Measurements from ENCODE around the gene RBM20.
"Not testable (repeated sequence)": the region's sequence is repeated elsewhere in the genome, so short reads cannot be mapped to it uniquely, and the experiment has no call there.

RBM20 gene

DNA sequence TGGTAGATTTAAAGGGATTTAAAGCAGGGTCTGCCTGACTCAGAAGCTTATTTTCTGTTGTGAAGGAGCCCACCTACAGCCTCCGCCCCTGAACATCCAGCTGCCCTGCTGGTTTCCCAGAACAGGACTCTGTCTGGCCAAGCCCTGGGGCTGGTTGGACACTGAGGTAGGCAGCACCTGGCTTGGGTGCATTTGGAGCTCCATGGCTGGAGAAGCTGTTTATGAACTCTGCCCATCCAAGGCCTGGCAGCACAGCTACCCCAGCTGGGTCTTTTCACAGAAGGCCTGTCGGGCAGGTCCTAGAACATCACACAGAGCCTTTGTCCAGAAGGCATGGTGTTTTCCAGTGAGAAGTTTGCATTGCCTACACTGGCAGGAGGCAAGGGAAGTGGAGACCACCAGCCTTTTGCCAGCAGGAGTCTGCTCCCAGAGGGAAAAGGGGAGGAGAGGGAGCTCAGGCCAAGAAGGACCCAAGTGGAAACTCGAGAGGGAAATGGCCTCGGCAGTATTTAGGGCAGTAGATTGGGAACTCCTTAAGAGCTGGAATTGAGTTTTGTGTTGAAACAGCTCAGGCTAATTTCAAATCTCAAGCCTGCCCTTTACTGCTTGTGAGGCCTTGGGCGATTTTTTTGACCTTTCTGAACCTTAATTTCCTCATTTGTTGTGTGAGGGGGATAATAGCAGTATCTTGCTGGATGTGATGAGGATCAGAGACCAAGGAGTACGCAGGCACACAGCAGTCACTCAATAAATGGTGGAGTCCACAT lies 215.3 kb downstream of the RBM20 start:
- FAIRE-seq, result no peak

DNA sequence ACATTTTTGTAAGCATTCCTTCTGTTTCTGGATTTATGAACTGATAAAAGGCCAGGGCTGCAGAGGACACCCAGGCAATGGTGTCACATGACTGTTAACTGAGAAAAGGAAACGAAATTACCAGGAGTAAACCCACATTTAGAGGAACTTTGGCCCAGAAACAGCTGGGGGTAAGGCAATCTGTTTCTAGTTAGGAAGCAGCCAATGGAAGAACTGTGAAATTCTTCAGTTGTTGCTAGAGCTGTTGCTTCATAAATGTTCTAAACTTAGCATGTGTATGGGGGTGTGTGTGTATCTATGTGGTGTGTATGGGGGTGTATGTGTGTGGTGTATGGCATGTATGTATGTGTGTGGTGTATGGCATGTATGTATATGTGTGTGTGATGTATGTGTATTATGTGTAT lies 215.8 kb downstream of the RBM20 start:
- FAIRE-seq, result no peak

DNA sequence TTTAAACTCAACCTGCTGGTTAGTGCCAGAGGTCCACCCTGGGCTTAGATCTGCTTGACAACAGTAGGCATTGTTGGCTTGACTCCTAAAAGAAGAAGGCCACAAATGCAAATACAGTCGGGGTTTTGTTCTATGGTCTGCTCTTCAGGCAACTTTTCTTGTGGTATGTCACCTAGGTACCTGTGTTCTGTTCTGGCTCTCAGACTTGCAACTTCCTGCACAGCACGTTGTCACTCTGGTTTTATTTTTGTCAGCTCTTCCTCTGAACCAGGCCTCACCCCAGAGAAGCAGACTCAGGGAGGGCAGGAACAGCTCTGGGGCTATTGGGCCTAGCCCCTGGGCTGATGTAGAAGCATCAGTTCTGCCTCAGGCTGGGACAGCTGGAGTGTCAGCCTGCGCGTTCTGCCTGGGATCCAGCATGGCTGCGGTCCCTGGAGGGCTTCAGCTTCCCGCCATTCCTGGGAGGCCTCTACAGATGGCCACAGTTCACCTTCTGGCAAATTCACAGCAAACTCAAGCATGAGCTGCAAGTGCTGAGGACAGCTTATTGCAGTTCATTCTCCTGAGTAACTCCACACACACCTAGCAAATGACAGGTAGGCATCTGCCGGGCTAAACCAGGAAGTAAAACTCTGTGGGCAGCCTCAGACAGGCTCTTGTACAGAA lies 216.6 kb downstream of the RBM20 start:
- FAIRE-seq, result no peak

DNA sequence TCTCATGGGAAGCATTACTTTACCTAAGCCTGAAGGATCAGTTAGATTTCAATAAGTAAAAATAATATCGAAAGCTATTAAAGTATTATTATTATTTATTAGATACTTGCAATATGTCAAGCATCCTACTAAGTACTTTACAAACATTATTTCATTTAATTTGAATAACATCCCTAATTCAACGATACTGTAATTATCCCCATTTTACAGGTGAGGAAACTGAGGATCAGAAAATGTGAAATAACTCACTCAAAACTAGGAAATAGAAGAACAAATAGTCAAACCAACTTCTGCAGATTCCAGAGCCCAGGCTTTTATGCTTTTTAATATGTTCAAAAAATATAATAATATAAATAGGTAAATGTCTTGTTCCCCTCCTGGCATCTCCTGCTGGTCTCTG lies 217.3 kb downstream of the RBM20 start:
- no peak for FAIRE-seq

DNA sequence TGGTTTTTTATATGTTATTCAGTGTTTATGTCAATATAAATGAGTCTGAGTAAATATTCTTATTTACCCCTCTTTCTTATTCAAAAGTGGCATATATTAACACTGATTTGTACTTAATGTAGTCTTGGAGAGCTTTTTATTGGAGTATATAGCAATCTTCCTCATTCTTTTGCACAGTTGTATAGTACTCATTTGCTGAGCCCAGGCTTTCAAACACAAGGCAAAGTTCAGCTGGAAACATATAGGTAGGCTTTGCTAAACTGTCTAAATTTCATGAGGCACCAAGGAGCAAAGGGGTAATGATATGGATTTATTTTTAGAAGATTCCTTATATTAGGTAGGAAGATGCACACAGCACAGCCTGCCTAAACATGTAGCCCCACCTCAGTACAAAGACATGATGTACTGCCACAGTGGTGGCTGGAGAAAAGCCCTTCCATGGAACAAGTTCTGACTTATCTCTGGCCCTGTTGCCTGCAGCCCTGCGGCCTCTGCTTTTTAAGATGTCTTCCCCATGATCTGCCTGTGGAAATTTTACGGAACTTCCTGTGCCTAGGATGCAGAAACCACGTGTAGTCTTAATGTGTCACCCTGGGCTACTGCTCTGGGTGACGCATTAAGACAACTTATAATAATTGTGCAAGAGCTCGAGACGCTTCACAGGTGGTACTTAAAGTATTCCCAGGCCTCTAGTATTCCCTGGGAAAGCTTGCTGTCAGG lies 218.0 kb downstream of the RBM20 start:
- no peak for FAIRE-seq

DNA sequence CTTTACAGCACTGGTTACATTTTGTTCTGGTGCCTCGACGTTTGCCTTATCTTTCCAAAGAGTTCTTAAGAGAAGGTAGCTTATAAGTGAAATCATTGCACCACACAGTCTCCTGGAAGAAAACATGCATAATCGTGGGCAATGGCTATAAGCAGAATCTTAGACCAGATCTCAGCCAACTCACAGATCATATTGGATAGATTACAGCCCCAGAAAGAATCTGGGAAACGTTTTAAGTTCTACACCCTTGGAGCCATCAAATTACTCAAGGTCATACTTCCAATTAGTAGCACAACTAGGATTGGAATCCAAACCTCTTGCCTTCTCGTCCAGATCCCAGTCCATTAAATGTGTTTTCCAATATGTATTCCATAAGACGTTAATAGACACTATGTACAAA lies 218.8 kb downstream of the RBM20 start:
- no peak for FAIRE-seq

DNA sequence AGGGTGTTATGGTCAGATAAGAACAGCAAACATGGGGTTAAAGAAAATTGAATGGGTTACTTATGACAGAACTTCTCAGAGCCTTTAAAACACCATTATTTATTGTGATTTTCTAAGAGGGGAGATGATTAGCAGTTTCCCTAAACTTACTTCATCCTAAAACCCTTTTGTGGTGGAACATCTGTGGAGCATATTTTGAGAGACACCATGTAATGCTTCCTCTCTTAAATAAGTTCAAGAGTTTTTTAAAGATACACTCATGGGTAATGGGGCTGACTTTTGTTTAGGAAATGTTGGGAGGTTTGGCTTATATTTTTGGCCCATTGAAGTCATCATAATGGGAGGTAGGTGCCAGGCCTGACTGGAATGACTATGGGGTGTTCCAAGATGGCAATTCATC lies 219.2 kb downstream of the RBM20 start:
- FAIRE-seq, result no peak

DNA sequence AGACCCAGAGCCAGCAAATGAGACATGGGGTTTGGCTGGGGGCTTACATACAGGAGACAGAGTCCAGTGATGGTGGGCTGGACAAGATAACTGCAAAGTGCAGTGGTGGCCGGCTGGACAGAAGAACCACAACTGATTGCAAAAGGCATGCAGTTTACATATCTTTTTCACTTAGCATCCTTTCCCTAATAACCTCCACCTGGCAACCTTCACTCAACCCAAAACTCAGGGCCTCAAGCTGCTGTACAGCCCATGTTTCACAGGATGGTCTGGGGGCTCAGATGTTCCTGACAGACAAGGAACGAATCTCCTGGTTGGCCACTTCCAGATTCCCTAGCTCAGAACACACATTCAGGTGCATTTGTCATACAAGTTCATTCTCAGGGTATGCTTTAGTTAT lies 219.8 kb downstream of the RBM20 start:
- no peak for FAIRE-seq

DNA sequence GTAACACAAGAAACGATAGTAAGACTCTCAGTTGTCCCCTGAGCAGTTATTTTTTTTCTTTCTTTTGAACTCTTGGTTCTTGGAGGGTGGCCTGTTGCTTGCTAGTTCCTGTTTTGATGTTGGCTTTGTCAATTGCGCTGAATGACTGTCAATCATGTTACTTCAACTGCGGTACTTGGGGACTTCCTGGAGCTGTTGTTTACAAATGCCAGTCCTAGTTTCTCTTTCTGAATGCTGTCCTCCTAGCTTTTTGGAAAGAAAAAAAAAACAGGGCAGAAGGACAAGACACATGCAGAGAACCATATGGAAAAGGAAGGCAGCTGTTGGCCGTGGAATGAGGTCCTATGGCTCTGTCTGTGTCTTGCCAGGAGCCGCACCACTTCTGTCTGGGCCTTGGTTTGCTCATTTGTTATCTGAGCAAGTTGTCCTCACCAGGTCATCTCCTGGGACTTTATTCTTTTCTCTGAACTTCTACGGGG lies 220.6 kb downstream of the RBM20 start:
- no peak for FAIRE-seq

DNA sequence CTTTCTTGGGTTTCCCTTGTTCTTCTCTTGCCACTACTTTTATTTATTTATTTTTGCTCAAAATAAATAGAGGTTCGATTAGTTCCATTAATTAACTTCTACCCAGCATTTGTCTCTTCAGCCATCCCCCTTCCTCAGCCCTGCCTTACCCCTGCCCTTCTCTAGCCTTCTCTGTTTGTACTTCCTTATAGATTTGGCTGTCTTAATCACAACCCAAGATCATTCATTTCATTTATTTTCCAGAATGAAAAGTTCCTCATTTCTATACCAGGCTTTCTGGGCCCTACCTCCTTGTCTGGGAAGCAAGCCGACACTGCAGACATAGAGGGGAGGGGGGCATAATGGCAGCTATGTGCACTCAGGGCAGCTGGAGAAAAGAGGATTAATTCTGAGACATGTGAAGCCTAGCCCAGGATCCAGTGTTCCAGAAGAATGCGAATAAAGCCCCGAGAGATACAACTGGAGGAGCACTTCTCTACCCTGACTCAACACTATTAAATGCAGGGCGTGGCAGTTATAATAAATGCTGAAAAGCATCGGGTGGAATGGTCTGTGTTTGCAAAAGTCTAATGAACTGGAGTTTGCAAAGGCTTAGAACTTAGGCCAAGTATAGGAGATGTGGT lies 221.2 kb downstream of the RBM20 start:
- FAIRE-seq, result no peak

DNA sequence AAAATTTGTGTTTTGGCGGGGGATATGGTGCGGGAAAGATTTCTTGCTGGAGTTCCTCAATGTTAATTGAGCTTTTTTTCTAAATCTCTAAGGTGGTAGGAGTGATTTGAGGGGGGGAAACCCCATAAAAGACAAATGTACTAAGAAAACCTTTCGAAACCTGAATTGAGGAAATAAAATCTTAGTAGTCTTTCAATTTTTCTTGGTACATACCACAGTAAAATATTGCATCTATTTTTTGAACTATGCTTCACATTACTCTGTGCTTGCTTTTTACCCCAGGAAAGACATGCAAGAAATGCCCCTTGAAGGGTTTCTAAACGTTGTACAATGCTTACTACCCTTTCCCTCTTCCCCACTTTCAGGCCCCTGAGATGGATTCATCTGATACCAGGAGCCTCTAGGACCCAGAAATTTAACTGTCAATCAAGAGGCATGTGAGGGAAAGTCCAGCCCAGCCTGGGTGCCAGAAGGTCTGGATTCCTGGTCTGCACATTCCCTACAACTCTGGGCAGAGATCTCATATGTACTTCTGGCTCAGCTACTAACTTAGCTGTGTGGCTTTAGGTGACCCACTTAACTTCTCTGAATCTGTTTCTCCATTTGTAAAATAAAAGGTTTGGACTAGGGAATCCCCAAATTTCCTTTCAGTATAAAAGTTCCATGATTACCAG lies 221.8 kb downstream of the RBM20 start:
- no peak for FAIRE-seq

DNA sequence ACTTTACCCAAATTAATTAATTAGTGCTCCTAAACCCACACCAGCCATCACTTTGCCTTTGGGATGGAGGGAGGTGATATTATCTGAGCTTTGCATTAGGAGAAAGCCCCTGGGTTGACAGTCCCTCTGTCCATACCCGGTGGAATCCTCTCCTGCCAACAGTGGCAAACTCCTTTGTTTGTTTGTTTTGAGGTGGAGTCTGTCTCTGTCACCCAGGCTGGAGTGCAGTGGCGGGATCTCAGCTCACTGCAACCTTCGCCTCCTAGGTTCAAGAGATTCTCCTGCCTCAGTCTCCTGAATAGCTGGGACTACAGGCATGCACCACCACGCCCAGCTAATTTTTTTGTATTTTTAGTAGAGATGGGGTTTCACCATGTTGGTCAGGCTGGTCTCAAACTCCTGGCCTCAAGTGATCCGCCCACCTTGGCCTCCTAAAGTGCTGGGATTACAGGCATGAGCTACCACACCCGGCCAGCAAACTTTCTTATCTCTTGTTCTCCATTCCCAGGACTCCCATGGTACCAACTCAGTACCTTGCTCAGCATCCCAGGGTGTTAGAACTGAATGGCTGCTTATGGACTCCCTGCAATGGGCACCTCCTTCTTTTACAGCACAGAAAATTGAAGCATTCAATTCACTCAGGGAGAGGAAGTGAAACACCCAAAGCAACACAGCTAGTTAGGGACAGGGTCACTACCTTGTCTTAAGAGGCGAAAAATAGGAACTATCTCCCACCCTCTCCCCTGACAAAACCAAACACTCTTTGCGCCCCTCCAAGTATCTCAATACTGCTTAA lies 223.1 kb downstream of the RBM20 start:
- not testable (repeated sequence) for FAIRE-seq

DNA sequence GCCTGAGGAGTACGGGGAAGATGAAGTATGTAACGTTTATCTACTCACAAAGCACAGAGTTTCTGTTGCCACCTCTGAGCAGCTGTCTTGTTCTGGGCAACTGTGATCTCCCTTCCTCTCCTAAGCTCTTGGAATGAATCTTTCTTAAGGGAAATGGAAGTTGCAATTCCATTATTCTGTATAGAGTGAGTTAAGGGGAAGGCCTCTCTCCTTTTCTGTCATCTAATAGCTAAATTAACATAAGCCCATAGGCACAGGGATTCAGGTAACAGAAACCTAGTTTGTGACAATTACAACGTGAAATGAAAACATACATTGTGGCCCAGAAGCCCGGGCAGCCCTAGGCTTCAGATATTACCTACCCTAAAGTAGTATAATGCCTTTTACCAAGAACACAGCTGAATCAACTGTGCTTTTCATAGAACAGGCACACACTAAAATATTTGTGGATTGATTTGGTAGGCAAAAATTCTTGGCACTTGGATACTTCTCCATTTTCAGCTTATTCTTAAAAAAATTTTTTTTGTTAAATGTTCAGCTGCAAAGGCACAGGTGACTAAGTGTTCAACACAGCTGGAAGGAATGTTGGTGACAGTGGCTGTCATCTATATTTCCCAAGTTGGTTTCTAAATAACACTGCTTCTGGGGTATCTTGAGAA lies 223.8 kb downstream of the RBM20 start:
- FAIRE-seq, result no peak

DNA sequence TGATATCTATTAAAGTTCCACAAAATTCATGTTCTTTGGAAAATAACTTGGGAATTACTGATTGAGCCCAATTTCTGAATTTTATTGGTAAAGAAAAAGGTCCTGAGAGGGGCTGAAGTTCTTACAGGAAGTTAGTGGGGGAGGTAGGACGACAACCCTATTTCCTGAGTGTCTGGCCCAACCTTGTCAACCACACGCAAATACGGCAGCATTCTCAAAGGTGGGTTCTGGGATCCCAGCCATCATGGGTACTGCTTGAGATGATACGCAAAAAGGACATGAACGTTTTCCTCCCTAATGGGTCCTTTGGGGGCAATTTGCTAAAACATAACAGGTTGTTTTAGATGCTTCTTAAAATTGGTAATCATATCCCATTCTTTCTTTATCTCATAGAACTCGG lies 224.8 kb downstream of the RBM20 start:
- no peak for FAIRE-seq

DNA sequence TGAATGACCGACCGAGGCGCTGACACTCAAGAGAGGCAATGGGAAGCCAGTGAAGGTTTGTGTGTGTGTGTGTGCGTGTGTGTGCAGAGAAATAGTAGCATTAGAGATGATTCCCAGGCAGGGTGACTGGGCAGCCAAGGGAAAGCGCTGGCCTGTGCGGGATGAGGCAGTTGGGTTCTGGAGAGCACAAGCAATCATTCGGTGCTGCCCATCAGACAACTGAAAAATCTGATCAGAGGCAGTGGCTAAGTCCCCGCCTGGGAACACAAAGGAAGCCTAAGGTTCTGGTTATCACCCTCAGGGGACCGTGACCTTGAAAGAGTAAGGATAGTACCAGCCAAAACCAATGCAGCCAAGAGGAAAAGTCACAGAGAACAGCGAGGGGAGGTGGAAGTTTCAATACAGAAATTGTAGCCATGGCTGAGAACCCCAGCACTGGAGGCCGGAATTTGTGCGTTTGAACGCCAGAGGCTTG lies 226.7 kb downstream of the RBM20 start:
- no peak for FAIRE-seq

DNA sequence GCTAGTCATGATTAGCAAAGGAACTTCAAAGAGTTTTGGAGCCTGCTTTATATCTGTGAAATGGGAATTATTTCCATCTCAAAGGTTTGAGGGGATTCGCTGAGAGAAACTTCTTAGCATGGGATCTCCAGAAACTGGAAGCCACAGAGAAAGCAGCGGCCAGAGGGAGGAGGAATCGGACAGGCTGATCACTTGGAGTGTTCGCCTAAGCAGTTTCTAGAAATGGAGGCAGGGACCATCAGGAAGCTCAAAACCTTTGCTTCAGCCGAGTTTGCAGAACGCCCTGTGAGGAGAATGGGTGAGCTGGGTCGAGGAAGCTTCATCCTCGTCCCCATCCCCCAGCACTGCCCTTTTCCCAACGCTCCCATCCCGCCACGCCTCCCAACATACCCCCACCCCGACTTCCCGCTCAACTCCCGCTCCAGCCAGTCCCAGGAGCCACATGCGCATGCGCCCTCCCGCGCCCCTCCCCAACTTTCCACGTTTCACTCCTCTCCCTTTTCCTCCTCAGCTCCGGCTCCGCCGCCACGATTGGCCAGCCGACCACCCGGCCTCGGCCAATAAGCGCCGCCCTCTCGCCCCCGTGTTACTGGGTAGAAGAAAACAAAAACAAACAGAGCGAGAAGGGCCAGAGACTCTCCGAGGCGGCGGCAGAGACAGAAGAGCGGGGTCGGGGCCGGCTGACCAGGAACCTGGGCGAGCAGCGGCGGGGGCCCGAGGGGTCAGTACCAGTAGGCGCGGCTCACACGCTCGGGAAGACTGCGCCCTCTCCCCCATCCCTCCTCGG lies 227.4 kb downstream of the RBM20 start, which contains the start of gene PDCD4:
TSS of gene PDCD4 (plus strand) at position 631 of the 787 bp plus-strand sequence. CDS start 4,100 bp downstream, outside the sequence.
- FAIRE-seq, result peak; percentile 94

DNA sequence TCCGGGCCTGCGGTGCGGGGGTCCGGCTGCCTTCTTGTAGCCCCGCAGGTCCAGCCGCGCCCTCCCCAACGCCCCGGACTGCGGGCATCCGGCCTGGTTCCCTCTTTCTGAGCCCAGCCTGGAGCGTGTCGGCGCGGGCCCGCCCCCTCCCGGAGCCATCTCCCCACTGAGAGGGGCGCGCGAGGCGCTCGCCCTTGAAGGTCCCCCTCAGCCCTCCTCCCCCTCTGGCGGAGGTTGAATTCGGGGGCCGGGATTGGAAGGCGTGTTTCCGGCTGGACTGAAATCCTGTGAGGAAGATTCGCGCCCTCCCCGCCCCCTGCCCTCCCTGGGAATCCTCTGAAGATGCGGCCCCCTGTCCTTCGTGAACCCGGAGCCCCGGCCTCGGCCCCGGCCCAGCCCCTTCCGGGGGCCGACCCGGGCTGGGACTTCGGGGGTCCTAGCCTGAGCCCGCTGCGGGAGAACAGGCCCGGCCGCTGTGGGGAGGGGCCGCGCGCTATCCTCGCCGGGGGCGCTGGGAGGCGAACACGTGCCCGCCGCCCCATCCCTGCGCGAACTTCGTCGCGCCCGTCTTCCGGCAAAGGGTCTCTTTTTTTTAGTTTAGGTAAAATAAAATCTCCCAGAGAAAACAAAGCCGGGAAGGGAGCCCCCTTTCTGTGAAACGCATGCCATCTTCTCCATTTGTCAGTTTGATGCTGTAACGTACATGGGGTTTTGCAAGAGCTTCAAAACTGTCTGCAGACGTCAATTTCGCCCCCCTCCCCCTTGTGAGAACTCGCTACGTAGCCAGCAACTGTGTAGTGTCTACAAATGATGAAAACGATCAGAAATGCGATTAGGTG lies 228.2 kb downstream of the RBM20 start:
- FAIRE-seq, result no peak

DNA sequence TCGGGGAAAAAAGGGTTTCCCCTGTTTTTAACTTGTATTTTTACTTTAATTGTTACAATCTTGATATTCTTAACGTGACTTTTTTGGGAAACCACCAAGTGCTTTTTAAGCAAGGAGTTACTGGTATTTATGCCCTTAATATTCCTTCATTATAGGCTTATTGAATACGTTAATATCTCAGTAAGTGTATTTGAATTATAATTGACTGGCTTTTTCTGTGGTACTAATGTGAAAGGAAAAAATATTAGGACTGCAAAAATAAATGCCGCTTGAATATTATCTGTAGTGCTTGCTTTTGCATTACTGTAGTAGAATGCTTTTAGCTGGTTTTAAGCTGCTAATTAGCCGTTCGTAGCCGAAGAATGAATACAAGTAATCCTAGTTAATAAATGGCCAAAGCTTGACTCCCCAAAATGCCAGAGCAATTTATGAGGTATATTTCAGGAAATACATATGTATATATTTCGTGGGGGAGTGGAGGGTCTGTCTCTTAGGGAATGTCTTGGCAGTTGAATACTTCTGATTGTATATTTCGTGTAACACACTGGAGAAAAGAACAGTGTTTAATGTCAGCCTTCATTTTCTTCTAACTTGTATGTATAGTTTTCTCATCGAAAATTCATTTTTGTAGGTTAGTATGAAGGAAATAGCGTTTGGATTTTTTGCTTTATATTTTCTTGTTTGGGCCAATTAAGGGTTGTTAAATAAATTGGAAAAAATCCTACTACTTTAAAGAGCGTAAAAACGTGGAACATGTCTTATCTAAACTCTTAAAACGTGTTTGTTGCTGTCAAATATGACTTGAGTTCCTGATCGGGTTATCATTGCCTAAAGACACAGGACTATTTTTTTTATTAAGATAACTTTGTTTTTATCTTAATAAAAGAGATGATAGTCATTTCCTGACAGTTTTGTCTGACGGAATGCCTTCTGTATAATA lies 229.1 kb downstream of the RBM20 start:
- FAIRE-seq, result peak; percentile 19

Data from TTC549 (cell line).